ENCODE data around the gene FERD3L. TPM values are rescaled to one million over a fixed set of nuclear protein-coding genes. Genes with fewer than 3 reads are reported as not detected.

FERD3L gene
- total RNA-seq, 1 donor from 2014 or later = not detected

DNA sequence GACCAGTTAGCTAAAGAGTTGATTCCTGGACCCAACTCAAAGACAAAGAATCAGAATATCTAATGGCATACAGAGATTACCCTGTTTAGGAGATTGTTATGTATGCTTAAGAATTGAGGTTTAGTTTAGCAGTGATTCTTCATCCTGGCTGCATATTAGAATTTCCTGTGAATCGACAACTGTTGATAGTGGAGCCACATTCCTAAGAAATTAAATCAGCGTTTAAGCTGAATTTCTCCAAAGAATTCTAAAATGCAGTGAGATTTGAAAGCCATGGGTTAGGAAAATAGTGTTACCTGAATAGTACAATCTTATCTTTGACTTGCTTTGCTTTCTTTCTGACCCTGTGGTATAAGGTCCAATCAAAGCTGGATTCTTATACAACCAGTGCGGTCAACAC lies 16.4 kb upstream of the FERD3L start:
- H3K27me3 ChIP-seq (ENCODE audit: control insufficient read depth, insufficient read depth, low read length) = no peaks in the 10 kb centered on the region
- TF ChIP-seq, protein P1, sequence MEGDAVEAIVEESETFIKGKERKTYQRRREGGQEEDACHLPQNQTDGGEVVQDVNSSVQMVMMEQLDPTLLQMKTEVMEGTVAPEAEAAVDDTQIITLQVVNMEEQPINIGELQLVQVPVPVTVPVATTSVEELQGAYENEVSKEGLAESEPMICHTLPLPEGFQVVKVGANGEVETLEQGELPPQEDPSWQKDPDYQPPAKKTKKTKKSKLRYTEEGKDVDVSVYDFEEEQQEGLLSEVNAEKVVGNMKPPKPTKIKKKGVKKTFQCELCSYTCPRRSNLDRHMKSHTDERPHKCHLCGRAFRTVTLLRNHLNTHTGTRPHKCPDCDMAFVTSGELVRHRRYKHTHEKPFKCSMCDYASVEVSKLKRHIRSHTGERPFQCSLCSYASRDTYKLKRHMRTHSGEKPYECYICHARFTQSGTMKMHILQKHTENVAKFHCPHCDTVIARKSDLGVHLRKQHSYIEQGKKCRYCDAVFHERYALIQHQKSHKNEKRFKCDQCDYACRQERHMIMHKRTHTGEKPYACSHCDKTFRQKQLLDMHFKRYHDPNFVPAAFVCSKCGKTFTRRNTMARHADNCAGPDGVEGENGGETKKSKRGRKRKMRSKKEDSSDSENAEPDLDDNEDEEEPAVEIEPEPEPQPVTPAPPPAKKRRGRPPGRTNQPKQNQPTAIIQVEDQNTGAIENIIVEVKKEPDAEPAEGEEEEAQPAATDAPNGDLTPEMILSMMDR (IDR thresholded peaks at IDR 0.05; ENCODE audit: insufficient read depth, low read length, severe bottlenecking) = no peak
- no peaks in the 10 kb centered on the region for H3K36me3 ChIP-seq (ENCODE audit: control insufficient read depth, insufficient read depth, low read length)
- FAIRE-seq (no peak), DNase-seq (ENCODE audit: low read depth) (no peak)
- H3K4me3 ChIP-seq (ENCODE audit: low read depth, low read length) = no peak overlapping the region

DNA sequence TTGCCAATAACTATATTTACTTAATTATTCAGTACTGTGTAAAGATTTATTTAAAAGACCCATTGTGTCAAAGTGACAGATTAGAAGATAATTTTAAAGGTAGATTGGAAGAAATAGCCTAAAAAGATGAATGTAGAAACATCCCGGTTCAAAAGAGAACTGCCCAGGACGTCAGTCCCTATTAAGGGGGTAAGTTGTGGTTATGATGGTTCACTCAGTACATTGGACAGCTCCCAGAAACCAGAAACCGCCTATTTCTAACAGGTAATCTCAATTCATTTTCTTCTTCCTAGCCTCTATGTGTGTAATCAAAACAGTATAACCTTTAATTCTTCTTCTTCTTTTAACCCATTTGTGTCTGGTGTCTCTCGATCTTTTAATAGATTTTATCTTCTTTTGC lies 1.5 kb upstream of the FERD3L start:
- H3K27me3 ChIP-seq (ENCODE audit: control insufficient read depth, insufficient read depth, low read length) = peaks cover 26% of the 10 kb centered on the region
- TF ChIP-seq, protein P1 (IDR thresholded peaks at IDR 0.05; ENCODE audit: insufficient read depth, low read length, severe bottlenecking) = no peak
- H3K36me3 ChIP-seq (ENCODE audit: control insufficient read depth, insufficient read depth, low read length) = no peaks in the 10 kb centered on the region
- peak; percentile 26 for DNase-seq (ENCODE audit: low read depth)
- H3K4me3 ChIP-seq (ENCODE audit: low read depth, low read length) = no peak overlapping the region
- FAIRE-seq = no peak

DNA sequence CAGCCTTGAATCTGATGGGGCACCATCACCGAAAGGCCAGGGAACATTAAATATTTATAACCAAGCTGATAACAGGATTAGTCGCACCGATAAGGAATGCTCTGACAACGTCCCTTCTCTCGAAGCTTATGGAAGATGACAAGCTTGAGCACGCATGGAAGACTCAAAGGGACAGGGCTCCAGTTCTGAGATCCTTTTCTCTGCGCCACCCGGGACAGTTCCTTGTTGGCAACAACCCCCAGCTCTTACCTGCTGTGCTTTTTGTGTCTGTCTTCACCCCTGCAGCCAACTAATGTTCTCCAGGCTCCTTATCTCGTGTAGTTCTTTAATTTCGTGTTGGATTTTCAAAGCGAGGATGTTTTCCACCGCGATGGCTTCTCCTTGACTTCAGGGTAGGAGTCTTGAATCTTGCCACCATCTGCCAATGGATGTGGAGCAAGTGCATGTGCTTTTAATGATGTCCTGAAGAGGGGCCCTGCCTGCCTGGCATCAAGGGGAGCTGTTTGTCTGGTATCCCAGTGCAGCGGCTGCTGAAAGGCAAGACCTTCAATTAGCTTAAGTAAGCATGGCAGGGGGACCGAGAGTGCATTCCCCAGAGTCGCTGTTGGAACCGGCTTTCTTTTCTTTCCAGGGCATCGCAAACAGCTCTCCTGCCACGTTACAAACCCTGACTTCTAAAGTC lies 354 bp upstream of the FERD3L start:
- TF ChIP-seq, protein P1 (IDR thresholded peaks at IDR 0.05; ENCODE audit: insufficient read depth, low read length, severe bottlenecking) = no peak
- Histone ChIP-seq H3K27me3 (ENCODE audit: control insufficient read depth, insufficient read depth, low read length) (peaks cover 26% of the 10 kb centered on the region), H3K4me3 (ENCODE audit: low read depth, low read length) (no peak overlapping the region), H3K36me3 (ENCODE audit: control insufficient read depth, insufficient read depth, low read length) (no peaks in the 10 kb centered on the region)
- DNase-seq (ENCODE audit: low read depth) (no peak), FAIRE-seq (no peak)

DNA sequence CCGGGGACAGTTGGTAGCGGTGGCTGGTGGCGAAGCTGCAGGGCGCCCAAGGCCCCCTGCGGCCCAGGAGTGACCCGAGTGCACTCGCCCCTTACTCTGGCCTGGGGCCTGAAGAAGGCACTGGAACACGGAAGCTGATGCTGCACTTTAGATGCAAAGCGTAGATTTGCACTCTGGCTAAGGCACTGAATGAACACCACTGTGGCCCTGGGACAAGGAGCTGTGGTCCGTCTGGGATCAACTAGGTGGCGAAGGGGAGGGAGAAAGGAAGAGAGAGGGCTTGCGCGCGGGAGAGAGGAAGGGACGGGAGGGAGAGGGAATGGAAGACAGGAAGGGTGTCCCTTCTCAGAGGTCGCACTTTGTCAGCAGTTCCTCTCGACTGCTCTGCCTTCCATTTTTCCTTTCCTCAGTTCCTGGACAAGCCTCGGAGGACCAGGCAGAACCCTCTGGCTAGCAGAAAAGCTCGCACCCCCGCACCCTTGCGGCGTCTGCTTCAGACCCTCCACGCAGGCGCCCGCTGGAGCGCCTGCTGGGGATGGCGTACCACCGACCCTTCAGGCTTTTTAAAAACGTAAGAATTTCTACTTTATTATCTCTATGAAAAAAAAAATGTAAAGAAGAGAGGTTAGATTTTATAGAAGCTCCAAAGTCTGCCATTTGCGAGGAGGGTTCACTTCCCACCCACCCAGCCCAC lies 1.2 kb downstream of the FERD3L start:
- TF ChIP-seq, protein P1 (IDR thresholded peaks at IDR 0.05; ENCODE audit: insufficient read depth, low read length, severe bottlenecking) = no peak
- FAIRE-seq (no peak), DNase-seq (ENCODE audit: low read depth) (no peak)
- H3K36me3 ChIP-seq (ENCODE audit: control insufficient read depth, insufficient read depth, low read length) = no peaks in the 10 kb centered on the region
- peaks cover 26% of the 10 kb centered on the region for H3K27me3 ChIP-seq (ENCODE audit: control insufficient read depth, insufficient read depth, low read length)
- H3K4me3 ChIP-seq (ENCODE audit: low read depth, low read length) = no peak overlapping the region

DNA sequence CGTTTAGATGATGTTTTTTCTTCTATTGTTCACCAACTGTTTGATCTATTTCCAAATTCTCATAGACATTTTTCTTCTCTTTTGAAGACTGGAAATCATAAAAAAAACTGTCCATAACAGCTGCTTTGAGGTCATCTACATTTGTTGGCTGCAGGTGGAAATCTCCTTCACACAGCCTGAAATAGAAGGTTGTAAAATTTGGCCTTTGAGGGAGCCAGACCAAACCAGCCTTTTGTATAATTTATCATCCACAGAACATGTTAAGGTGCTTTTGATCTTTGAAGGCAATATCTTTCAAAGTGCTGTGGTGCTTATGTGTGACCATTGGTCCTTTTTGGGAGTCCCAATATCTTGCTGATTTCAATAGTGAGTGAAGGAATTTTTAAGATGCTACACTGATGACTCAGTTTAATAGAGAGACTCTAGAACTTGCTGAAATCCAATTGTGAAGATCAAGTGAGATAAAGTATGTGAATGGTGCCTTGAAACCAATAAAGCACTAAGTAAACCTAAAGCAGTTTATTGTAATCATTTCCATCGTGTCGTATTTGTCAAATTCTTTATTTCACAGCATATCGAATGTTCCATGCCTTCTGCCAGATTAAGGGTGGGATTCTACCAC lies 5.4 kb downstream of the FERD3L start:
- DNase-seq (ENCODE audit: low read depth) = no peak
- Histone ChIP-seq H3K36me3 (ENCODE audit: control insufficient read depth, insufficient read depth, low read length) (no peaks in the 10 kb centered on the region), H3K27me3 (ENCODE audit: control insufficient read depth, insufficient read depth, low read length) (peaks cover 13% of the 10 kb centered on the region), H3K4me3 (ENCODE audit: low read depth, low read length) (no peak overlapping the region)
- TF ChIP-seq, protein P1 (IDR thresholded peaks at IDR 0.05; ENCODE audit: insufficient read depth, low read length, severe bottlenecking) = no peak
- peak; percentile 43 for FAIRE-seq
